ENCODE measurements around the gene DBP. TPM values are rescaled to one million over a fixed set of nuclear protein-coding genes. Genes with fewer than 3 reads are reported as not detected.
A peak's percentile ranks its signal among the peaks of the same experiment; 100 is the strongest.

DBP gene
- total RNA-seq, 1 experiment from 2014 or later, result 12.6 TPM

GRCh38 chr19:48650974-48651682, 13.9 kb upstream of the DBP start:
- Mint-ChIP-seq H3K27me3 (ENCODE audit: low read depth) (peaks cover 5% of the 10 kb centered on the region), H3K27ac (no peak overlapping the region), H3K4me3 (no peak overlapping the region), H3K9me3 (peaks cover 0 to 4% of the 10 kb centered on the region in 2 experiments; a peak in 2 of 5 replicates), H3K36me3 (ENCODE audit: insufficient read depth in 1 of 3, low read depth in 3 of 3) (peaks cover 0 to 5% (median 0%) of the 10 kb centered on the region in 3 experiments; a peak in 2 of 7 replicates), H3K4me1 (peaks cover 14 to 15% of the 10 kb centered on the region in 2 experiments)
- H3K79me1 ChIP-seq (ENCODE audit: insufficient read depth, low read depth, low read length, poor library complexity, severe bottlenecking), result no peaks in the 10 kb centered on the region
- no peak overlapping the region for H4K91ac ChIP-seq (ENCODE audit: insufficient read length, low read depth, low read length)
- H4K8ac ChIP-seq (replicated peaks; ENCODE audit: insufficient read length, low read depth, low read length), result no peak overlapping the region
- H3K79me2 ChIP-seq (ENCODE audit: insufficient read depth, low read length), result no peaks in the 10 kb centered on the region
- no peaks in the 10 kb centered on the region for H3K9me3 ChIP-seq (ENCODE audit: control insufficient read depth, low read depth, low read length)
- no peak for DNase-seq
- H3K23ac ChIP-seq (ENCODE audit: insufficient read length, low read depth, low read length), result no peak overlapping the region
- H3K14ac ChIP-seq (ENCODE audit: insufficient read depth, low read length), result no peak overlapping the region
- H3K4me2 ChIP-seq (ENCODE audit: insufficient read depth, insufficient read length, low read length), result no peak overlapping the region
- no peak overlapping the region for H2AFZ ChIP-seq (ENCODE audit: low read length)
- no CpG with 5 or more reads among the region's 12 CpGs for WGBS (ENCODE audit: extremely low coverage, insufficient read length, low lambda C conversion rate)
- TF ChIP-seq CTCF (conservative IDR thresholded peaks at IDR 0.05), result no peak
- no peak overlapping the region for H2BK20ac ChIP-seq (ENCODE audit: low read depth, low read length, poor library complexity, severe bottlenecking)
- peak overlapping the region; percentile 12; the same call in 1 of the 2 replicates for H2BK15ac ChIP-seq (ENCODE audit: low read depth, low read length)
- H3K23me2 ChIP-seq (ENCODE audit: insufficient read length, low read depth, low read length, poor library complexity, severe bottlenecking), result peaks cover under 1% of the 10 kb centered on the region
- H3K4me1 ChIP-seq (ENCODE audit: insufficient read depth, low read length), result no peaks in the 10 kb centered on the region
- H3T11ph ChIP-seq (ENCODE audit: low read length), result no peak overlapping the region
- H3K4ac ChIP-seq (ENCODE audit: low read depth, low read length), result no peak overlapping the region
- no peak overlapping the region for H2AK5ac ChIP-seq (ENCODE audit: insufficient read length, low read length)
- no peak overlapping the region for H4K5ac ChIP-seq (ENCODE audit: insufficient read length, low read depth, low read length)
- H4K20me1 ChIP-seq (ENCODE audit: control insufficient read depth, insufficient read depth, insufficient read length), result no peaks in the 10 kb centered on the region
- H3K18ac ChIP-seq (ENCODE audit: insufficient read length, low read depth, low read length), result no peak overlapping the region
- no peak overlapping the region for H2BK120ac ChIP-seq (ENCODE audit: low read depth, low read length, poor library complexity, severe bottlenecking)
- H3K9ac ChIP-seq (ENCODE audit: extremely low read depth, insufficient read length, low read length), result no peak overlapping the region
- H3K27ac ChIP-seq (ENCODE audit: insufficient read length, low read depth, low read length), result no peak overlapping the region
- H2BK12ac ChIP-seq (ENCODE audit: insufficient read length, low read depth, low read length), result no peak overlapping the region
- no peak overlapping the region for H3K56ac ChIP-seq (ENCODE audit: insufficient read length, low read depth, low read length)
- H3K27me3 ChIP-seq (ENCODE audit: insufficient read depth, low read length), result no peaks in the 10 kb centered on the region
- no peak overlapping the region for H2BK5ac ChIP-seq (ENCODE audit: insufficient read length, low read length)
